A549 (cell line): ENCODE data around the gene FCN1.

Source experiments
- CBX8 ChIP-seq: fragments of 200-600 bp; sonication (generic); IDR thresholded peaks from 2 replicates; pipeline ENCODE4 v1.6.1; 2016
- EP300 ChIP-seq, 2 experiments: fragments of >200 bp; sonication (Bioruptor Twin); formaldehyde crosslinking; IDR thresholded peaks; 2 replicates in 1 of 2; 3 replicates in 1 of 2; pipeline ENCODE4 v1.6.1; 2016 to 2017
- HDAC2 ChIP-seq: fragments of 200-600 bp; sonication (generic); IDR thresholded peaks from 2 replicates; pipeline ENCODE4 v1.6.1; 2016
- KDM1A ChIP-seq: fragments of 200-600 bp; sonication (generic); IDR thresholded peaks from 2 replicates; pipeline ENCODE4 v1.6.1; 2016; ENCODE audit warnings: low read depth, mild to moderate bottlenecking
- KDM5A ChIP-seq: fragments of 200-600 bp; sonication (generic); IDR thresholded peaks from 2 replicates; pipeline ENCODE4 v1.6.1; 2016; ENCODE audit warnings: antibody characterized with exemption, mild to moderate bottlenecking
- MAFK ChIP-seq: fragments of 450-650 bp; IDR thresholded peaks from 2 replicates; pipeline ENCODE4 v1.6.1; 2014; ENCODE audit not compliant: partially characterized antibody
- SMC3 ChIP-seq: fragments of >200 bp; sonication (Bioruptor Twin); formaldehyde crosslinking; IDR thresholded peaks from 3 replicates; pipeline ENCODE4 v1.6.1; 2018; ENCODE audit warnings: inconsistent platforms
- ZFP36 ChIP-seq: fragments of 450-650 bp; IDR thresholded peaks from 2 replicates; pipeline ENCODE4 v1.6.1; 2014; ENCODE audit warnings: borderline replicate concordance; ENCODE audit not compliant: partially characterized antibody
- TF ChIP-seq, protein P1 (sequence below): fragments of 450-650 bp; IDR thresholded peaks from 2 replicates; pipeline ENCODE4 v1.6.1; 2014; ENCODE audit warnings: antibody characterized with exemption
- TF ChIP-seq, protein P2 (sequence below): fragments of >200 bp; sonication (Bioruptor Twin); formaldehyde crosslinking; IDR thresholded peaks from 3 replicates; pipeline ENCODE4 v1.5.1; 2016
- TF ChIP-seq, protein P3 (sequence below): IDR thresholded peaks from 2 replicates; pipeline ENCODE4 v1.6.1; 2012
- TF ChIP-seq, protein P4 (sequence below): fragments of 150-350 bp; IDR thresholded peaks from 2 replicates; pipeline ENCODE4 v1.6.1; 2014; ENCODE audit warnings: low read depth, mild to moderate bottlenecking, low read length
- TF ChIP-seq, protein P5 (sequence below): fragments of 200-600 bp; sonication (generic); IDR thresholded peaks from 2 replicates; pipeline ENCODE4 v1.6.1; 2016; ENCODE audit warnings: antibody characterized with exemption, mild to moderate bottlenecking, moderate library complexity

DNA sequence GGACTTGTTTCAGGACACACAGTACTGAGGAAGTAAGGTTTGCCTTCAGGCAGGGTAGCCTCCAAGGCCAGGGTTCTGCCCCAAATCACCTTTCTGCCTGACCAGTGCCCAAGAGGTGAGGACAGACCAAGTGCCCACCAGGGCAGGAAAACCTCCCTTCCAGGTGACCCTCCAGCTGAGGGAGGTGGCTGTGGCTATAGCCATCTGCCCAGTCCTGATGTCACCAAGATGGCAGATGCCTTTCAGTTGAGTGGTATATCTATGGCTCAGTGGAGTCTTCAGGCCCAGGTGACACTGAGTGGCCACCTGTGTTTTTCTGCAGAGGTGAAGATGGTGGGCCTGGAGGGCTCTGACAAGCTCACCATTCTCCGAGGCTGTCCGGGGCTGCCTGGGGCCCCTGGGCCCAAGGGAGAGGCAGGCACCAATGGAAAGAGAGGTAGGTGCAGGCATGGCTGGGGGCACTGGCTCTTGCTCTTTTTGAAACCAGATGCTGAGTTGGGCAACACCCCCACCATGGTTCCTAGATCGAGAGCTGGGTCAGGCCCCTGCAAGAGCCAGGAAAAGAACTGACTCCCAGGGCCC, 35.4 kb downstream of the FCN1 start:
- TF ChIP-seq, protein P1, sequence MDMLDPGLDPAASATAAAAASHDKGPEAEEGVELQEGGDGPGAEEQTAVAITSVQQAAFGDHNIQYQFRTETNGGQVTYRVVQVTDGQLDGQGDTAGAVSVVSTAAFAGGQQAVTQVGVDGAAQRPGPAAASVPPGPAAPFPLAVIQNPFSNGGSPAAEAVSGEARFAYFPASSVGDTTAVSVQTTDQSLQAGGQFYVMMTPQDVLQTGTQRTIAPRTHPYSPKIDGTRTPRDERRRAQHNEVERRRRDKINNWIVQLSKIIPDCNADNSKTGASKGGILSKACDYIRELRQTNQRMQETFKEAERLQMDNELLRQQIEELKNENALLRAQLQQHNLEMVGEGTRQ: no peak
- TF ChIP-seq CBX8 (no peak), KDM5A (no peak), KDM1A (no peak), SMC3 (no peak), ZFP36 (no peak), HDAC2 (no peak), EP300 (IDR thresholded peaks at IDR 0.05) (no peak), MAFK (no peak)
- TF ChIP-seq, protein P2, sequence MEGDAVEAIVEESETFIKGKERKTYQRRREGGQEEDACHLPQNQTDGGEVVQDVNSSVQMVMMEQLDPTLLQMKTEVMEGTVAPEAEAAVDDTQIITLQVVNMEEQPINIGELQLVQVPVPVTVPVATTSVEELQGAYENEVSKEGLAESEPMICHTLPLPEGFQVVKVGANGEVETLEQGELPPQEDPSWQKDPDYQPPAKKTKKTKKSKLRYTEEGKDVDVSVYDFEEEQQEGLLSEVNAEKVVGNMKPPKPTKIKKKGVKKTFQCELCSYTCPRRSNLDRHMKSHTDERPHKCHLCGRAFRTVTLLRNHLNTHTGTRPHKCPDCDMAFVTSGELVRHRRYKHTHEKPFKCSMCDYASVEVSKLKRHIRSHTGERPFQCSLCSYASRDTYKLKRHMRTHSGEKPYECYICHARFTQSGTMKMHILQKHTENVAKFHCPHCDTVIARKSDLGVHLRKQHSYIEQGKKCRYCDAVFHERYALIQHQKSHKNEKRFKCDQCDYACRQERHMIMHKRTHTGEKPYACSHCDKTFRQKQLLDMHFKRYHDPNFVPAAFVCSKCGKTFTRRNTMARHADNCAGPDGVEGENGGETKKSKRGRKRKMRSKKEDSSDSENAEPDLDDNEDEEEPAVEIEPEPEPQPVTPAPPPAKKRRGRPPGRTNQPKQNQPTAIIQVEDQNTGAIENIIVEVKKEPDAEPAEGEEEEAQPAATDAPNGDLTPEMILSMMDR: no peak
- TF ChIP-seq, protein P3, sequence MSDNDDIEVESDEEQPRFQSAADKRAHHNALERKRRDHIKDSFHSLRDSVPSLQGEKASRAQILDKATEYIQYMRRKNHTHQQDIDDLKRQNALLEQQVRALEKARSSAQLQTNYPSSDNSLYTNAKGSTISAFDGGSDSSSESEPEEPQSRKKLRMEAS: no peak
- TF ChIP-seq, protein P4, sequence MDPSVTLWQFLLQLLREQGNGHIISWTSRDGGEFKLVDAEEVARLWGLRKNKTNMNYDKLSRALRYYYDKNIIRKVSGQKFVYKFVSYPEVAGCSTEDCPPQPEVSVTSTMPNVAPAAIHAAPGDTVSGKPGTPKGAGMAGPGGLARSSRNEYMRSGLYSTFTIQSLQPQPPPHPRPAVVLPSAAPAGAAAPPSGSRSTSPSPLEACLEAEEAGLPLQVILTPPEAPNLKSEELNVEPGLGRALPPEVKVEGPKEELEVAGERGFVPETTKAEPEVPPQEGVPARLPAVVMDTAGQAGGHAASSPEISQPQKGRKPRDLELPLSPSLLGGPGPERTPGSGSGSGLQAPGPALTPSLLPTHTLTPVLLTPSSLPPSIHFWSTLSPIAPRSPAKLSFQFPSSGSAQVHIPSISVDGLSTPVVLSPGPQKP: no peak
- TF ChIP-seq, protein P5, sequence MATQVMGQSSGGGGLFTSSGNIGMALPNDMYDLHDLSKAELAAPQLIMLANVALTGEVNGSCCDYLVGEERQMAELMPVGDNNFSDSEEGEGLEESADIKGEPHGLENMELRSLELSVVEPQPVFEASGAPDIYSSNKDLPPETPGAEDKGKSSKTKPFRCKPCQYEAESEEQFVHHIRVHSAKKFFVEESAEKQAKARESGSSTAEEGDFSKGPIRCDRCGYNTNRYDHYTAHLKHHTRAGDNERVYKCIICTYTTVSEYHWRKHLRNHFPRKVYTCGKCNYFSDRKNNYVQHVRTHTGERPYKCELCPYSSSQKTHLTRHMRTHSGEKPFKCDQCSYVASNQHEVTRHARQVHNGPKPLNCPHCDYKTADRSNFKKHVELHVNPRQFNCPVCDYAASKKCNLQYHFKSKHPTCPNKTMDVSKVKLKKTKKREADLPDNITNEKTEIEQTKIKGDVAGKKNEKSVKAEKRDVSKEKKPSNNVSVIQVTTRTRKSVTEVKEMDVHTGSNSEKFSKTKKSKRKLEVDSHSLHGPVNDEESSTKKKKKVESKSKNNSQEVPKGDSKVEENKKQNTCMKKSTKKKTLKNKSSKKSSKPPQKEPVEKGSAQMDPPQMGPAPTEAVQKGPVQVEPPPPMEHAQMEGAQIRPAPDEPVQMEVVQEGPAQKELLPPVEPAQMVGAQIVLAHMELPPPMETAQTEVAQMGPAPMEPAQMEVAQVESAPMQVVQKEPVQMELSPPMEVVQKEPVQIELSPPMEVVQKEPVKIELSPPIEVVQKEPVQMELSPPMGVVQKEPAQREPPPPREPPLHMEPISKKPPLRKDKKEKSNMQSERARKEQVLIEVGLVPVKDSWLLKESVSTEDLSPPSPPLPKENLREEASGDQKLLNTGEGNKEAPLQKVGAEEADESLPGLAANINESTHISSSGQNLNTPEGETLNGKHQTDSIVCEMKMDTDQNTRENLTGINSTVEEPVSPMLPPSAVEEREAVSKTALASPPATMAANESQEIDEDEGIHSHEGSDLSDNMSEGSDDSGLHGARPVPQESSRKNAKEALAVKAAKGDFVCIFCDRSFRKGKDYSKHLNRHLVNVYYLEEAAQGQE: no peak
